Measurements from ENCODE around the gene ACSS2.

The ACSS2 gene

GRCh38 chr20:34904202-34904621 is 27.8 kb downstream of the ACSS2 start:
- in situ Hi-C loops (cut with HindIII; ENCODE audit: low sequenced_read_pairs), result no loop called here

- in situ Hi-C loops (cut with HindIII; ENCODE audit: low sequenced_read_pairs), result no loop called here
Observed at GRCh38 chr20:34907616-34908469, 31.4 kb downstream of the ACSS2 start.

- in situ Hi-C loops (cut with HindIII; ENCODE audit: low sequenced_read_pairs), result loop anchor here (5.0 kb wide), 1 partner anchor 342 kb away; no protein-coding TSS in a partner anchor
Observed at GRCh38 chr20:34915131-34915530, 38.7 kb downstream of the ACSS2 start.

GRCh38 chr20:34915749-34916455 is 39.5 kb downstream of the ACSS2 start:
- in situ Hi-C loops (cut with HindIII; ENCODE audit: low sequenced_read_pairs), result loop anchor here (5.0 kb wide), 1 partner anchor 341 kb away; no protein-coding TSS in a partner anchor

GRCh38 chr20:34916774-34917354 is 40.5 kb downstream of the ACSS2 start:
- in situ Hi-C loops (cut with HindIII; ENCODE audit: low sequenced_read_pairs), result loop anchor here (5.0 kb wide), 1 partner anchor 340 kb away; no protein-coding TSS in a partner anchor

GRCh38 chr20:34920055-34920454 is 43.6 kb downstream of the ACSS2 start:
- in situ Hi-C loops (cut with HindIII; ENCODE audit: low sequenced_read_pairs), result no loop called here

GRCh38 chr20:34921436-34921835 is 45.0 kb downstream of the ACSS2 start:
- in situ Hi-C loops (cut with HindIII; ENCODE audit: low sequenced_read_pairs), result no loop called here

- in situ Hi-C loops (cut with HindIII; ENCODE audit: low sequenced_read_pairs), result no loop called here
Observed at GRCh38 chr20:34922654-34923381, 46.4 kb downstream of the ACSS2 start.

- in situ Hi-C loops (cut with HindIII; ENCODE audit: low sequenced_read_pairs), result no loop called here
Observed at GRCh38 chr20:34923414-34923813, 47.0 kb downstream of the ACSS2 start.

- in situ Hi-C loops (cut with HindIII; ENCODE audit: low sequenced_read_pairs), result no loop called here
Observed at GRCh38 chr20:34925341-34925740, 48.9 kb downstream of the ACSS2 start.

GRCh38 chr20:34925981-34926380 is 49.6 kb downstream of the ACSS2 start:
- in situ Hi-C loops (cut with HindIII; ENCODE audit: low sequenced_read_pairs), result no loop called here

GRCh38 chr20:34926581-34926980 is 50.2 kb downstream of the ACSS2 start:
- in situ Hi-C loops (cut with HindIII; ENCODE audit: low sequenced_read_pairs), result no loop called here

GRCh38 chr20:34927736-34928135 is 51.3 kb downstream of the ACSS2 start:
- in situ Hi-C loops (cut with HindIII; ENCODE audit: low sequenced_read_pairs), result no loop called here

GRCh38 chr20:34928411-34928810 is 52.0 kb downstream of the ACSS2 start:
- in situ Hi-C loops (cut with HindIII; ENCODE audit: low sequenced_read_pairs), result no loop called here

- in situ Hi-C loops (cut with HindIII; ENCODE audit: low sequenced_read_pairs), result no loop called here
Observed at GRCh38 chr20:34931771-34932170, 55.4 kb downstream of the ACSS2 start.

GRCh38 chr20:34938466-34939163 is 62.2 kb downstream of the ACSS2 start:
- in situ Hi-C loops (cut with HindIII; ENCODE audit: low sequenced_read_pairs), result no loop called here

GRCh38 chr20:34940081-34940481 is 63.7 kb downstream of the ACSS2 start:
- in situ Hi-C loops (cut with HindIII; ENCODE audit: low sequenced_read_pairs), result loop anchor here (5.0 kb wide), 1 partner anchor 78 kb away; no protein-coding TSS in a partner anchor

GRCh38 chr20:34941226-34941625 is 64.8 kb downstream of the ACSS2 start:
- in situ Hi-C loops (cut with HindIII; ENCODE audit: low sequenced_read_pairs), result loop anchor here (5.0 kb wide), 1 partner anchor 79 kb away; no protein-coding TSS in a partner anchor

GRCh38 chr20:34942301-34942700 is 65.9 kb downstream of the ACSS2 start:
- in situ Hi-C loops (cut with HindIII; ENCODE audit: low sequenced_read_pairs), result loop anchor here (5.0 kb wide), 1 partner anchor 80 kb away; no protein-coding TSS in a partner anchor

Data from endothelial cell of hepatic sinusoid (primary cell).